ENCODE data around the gene APOA1.

- TF ChIP-seq CTCF (IDR thresholded peaks at IDR 0.05) = no peak
- TF ChIP-seq YY1 (IDR thresholded peaks at IDR 0.05; ENCODE audit: low read depth) = no peak
- no peak for TF ChIP-seq TCF12 (IDR thresholded peaks at IDR 0.05)
- no peak for TF ChIP-seq SIN3A (IDR thresholded peaks at IDR 0.05; ENCODE audit: borderline replicate concordance, low read depth, low read length)
- TF ChIP-seq, protein P1, sequence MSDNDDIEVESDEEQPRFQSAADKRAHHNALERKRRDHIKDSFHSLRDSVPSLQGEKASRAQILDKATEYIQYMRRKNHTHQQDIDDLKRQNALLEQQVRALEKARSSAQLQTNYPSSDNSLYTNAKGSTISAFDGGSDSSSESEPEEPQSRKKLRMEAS (IDR thresholded peaks at IDR 0.05; ENCODE audit: low read depth) = no peak
- no peak for TF ChIP-seq MXI1 (IDR thresholded peaks at IDR 0.05; ENCODE audit: low read depth, low read length)
- no peak for TF ChIP-seq POLR2AphosphoS5 (IDR thresholded peaks at IDR 0.05; ENCODE audit: low read depth, low read length)
These were observed 37.8 kb upstream of the APOA1 start for GRCh38 chr11:116875194-116875593.
